Lung (tissue), 12 donors: ENCODE results near the gene ELFN1. TPM values are rescaled to one million over a fixed set of nuclear protein-coding genes. Genes with fewer than 3 reads are reported as not detected.

Experiments
- ATAC-seq: fragments of 200-7000 bp; cut with Tn5 transposase; one replicate; pipeline ENCODE4 v1.9.1; 2020; ENCODE audit warnings: moderate number of reproducible peaks; ENCODE audit not compliant: insufficient read depth, low FRiP score
- DNase-seq, 3 donors: peaks; one replicate each; pipeline ENCODE4 v3.0.0-alpha.2; 2013 to 2017
- H3K27ac ChIP-seq, 2 donors: one replicate each; pipeline ENCODE4 v1.5.1; 2013; ENCODE audit warnings: mild to moderate bottlenecking in 2 of 2, moderate library complexity in 2 of 2, control low read depth in 1 of 2, inconsistent platforms in 1 of 2, low read depth in 1 of 2, low read length in 1 of 2
- H3K27me3 ChIP-seq, 3 donors: one replicate each; pipeline ENCODE4 v1.5.1; 2013; ENCODE audit warnings: low read length in 2 of 3; ENCODE audit not compliant: control insufficient read depth in 3 of 3, insufficient read depth in 3 of 3
- H3K36me3 ChIP-seq, 4 donors: one replicate each; pipeline ENCODE4 v1.5.1; 2013; ENCODE audit warnings: low read length in 4 of 4, mild to moderate bottlenecking in 1 of 4, moderate library complexity in 1 of 4; ENCODE audit not compliant: control insufficient read depth in 4 of 4, insufficient read depth in 4 of 4
- H3K4me1 ChIP-seq, 5 donors: one replicate each; pipeline ENCODE4 v1.5.1; 2013; ENCODE audit warnings: low read length in 5 of 5, mild to moderate bottlenecking in 2 of 5, moderate library complexity in 1 of 5; ENCODE audit not compliant: control insufficient read depth in 5 of 5, insufficient read depth in 5 of 5
- H3K4me3 ChIP-seq: one replicate; pipeline ENCODE4 v1.5.1; 2013; ENCODE audit warnings: mild to moderate bottlenecking, control low read depth, moderate library complexity
- H3K9ac ChIP-seq, 2 donors: one replicate each; pipeline ENCODE4 v1.5.1; 2013; ENCODE audit warnings: low read length in 2 of 2, control low read depth in 1 of 2; ENCODE audit not compliant: insufficient read depth in 1 of 2
- H3K9me3 ChIP-seq, 4 donors: one replicate each; pipeline ENCODE4 v1.5.1; 2013; ENCODE audit warnings: low read length in 3 of 4, mild to moderate bottlenecking in 1 of 4, moderate library complexity in 1 of 4; ENCODE audit not compliant: control insufficient read depth in 4 of 4, insufficient read depth in 3 of 4
- CTCF ChIP-seq: IDR thresholded peaks from 2 replicates; pipeline ENCODE4 v1.5.1; 2012; ENCODE audit warnings: mild to moderate bottlenecking; ENCODE audit errors: control extremely low read depth, extremely low read depth
- WGBS, 2 donors: extraction: QIAGEN DNeasy Blood & Tissue Kit; methylation state at CpG; one replicate each; pipeline ENCODE4 v1.1.7; 2013; 5-methylcytosine and 5-hydroxymethylcytosine counted together
- polyA plus RNA-seq, 2 donors: library from polyadenylated mRNA; stranded (reverse); fragments of 200-250 nt; gene quantifications; one replicate each; pipeline ENCODE4 v1.2.1, GENCODE V29; 2013
- total RNA-seq, 2 donors: library from RNA; depleted of rRNA in 1 of 2; stranded (reverse); fragments of >200 nt in 1 of 2; gene quantifications; one replicate each; pipeline ENCODE4 v1.2.1, GENCODE V29; 2014 to 2021
- donor health status: control.
- donor health status: control.
- donor health status: Bipolar disorder and iron deficiency.
- donor health status: healthy.
- donor health status: DM: yes; HTN: yes; CAD: no.

The ELFN1 gene
- total and polyA plus RNA-seq, 4 donors: 0.43 to 1.4 (median 1.0) TPM

GRCh38 chr7:1654111-1654510, 16.0 kb upstream of the ELFN1 start:
- TF ChIP-seq CTCF: no peak
- Histone ChIP-seq H3K27ac (no peak overlapping the region), H3K4me3 (no peak overlapping the region), H3K4me1 (peaks cover 0 to under 1% (median 0%) of the 10 kb centered on the region in 5 donors), H3K9ac (no peak overlapping the region), H3K36me3 (no peaks in the 10 kb centered on the region), H3K9me3 (peaks cover 0 to 9% (median 0%) of the 10 kb centered on the region in 4 donors), H3K27me3 (peaks cover 4 to 13% (median 4%) of the 10 kb centered on the region in 3 donors)
- WGBS, 2 donors: 89 to 92% methylated on average over 15 of the region's 15 CpGs
- no peak for ATAC-seq
- no peak for DNase-seq

DNA sequence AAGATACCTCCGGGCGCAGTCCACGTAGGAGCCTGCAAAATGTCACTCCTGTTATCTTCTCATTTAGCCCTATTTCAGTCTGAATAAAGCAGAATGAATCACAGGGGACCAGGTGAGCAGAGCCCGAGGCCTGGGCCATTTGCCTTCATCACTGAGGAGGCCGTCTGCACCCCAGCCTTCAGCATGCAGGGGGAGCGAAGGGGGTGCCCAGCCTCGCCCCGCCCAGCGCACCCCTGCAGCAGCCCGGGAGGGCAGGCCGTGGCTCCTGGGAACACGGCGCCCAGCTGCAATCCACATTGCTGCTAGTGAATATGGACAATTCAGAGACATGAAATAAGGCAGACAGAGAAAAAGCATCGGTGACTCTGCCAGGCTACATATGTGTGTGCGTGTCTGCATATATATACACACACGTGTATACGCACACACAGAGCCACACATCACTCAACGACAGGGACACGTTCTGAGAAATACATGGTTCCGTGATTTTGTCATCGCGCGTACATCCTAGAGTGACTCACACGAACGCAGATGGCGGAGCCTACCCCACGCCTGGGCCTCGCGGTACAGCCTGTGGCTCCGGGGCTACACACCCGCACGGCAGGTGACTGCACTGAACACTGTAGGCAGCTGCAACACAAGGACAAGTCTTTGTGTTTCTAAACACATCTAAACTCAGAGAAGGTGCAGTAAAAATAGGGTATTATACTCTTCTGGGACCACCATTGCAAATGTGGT, 15.2 kb upstream of the ELFN1 start:
- DNase-seq: no peak
- ATAC-seq: no peak
- WGBS, 2 donors: 88 to 92% methylated on average over 32 of the region's 32 CpGs
- no peaks in the 10 kb centered on the region for H3K4me1 ChIP-seq
- no peak overlapping the region for H3K9ac ChIP-seq
- H3K9me3 ChIP-seq: peaks cover 0 to 8% (median 0%) of the 10 kb centered on the region in 4 donors
- H3K36me3 ChIP-seq: no peaks in the 10 kb centered on the region
- peaks cover 4 to 18% (median 4%) of the 10 kb centered on the region in 3 donors for H3K27me3 ChIP-seq
- TF ChIP-seq CTCF: no peak
- no peak overlapping the region for H3K27ac ChIP-seq
- no peak overlapping the region for H3K4me3 ChIP-seq

GRCh38 chr7:1659696-1660095, 10.4 kb upstream of the ELFN1 start:
- no peak overlapping the region for H3K4me3 ChIP-seq
- peaks cover 0 to 10% (median 0%) of the 10 kb centered on the region in 5 donors for H3K4me1 ChIP-seq
- H3K27me3 ChIP-seq: peaks cover 5 to 45% (median 12%) of the 10 kb centered on the region in 3 donors
- DNase-seq (no peak), ATAC-seq (no peak)
- peaks cover 0 to 8% (median 0%) of the 10 kb centered on the region in 4 donors for H3K9me3 ChIP-seq
- H3K27ac ChIP-seq: no peak overlapping the region
- H3K9ac ChIP-seq: no peak overlapping the region
- 81 to 84% methylated on average over 8 of the region's 8 CpGs for WGBS, 2 donors
- no peaks in the 10 kb centered on the region for H3K36me3 ChIP-seq
- TF ChIP-seq CTCF: no peak
